GM12878 (cell line): ENCODE data around the gene XRCC4. TPM values are rescaled to one million over a fixed set of nuclear protein-coding genes. Genes with fewer than 3 reads are reported as not detected.

Source experiments
- ATAC-seq: fragments of 200-7000 bp; cut with Tn5 transposase; 3 replicates; pipeline ENCODE4 v1.9.1; 2020; ENCODE audit warnings: mild to moderate bottlenecking, moderate library complexity
- BruUV-seq: library from RNA; stranded (reverse); fragments of 400-500 nt; replicated peaks from 2 replicates; lab custom pipeline; 2021; lab: Mats Ljungman, UMichigan
- CTCF ChIA-PET: fragments of 300-600 bp; sonication (Branson Sonifier 250); formaldehyde crosslinking; extraction: SDS; loops from one replicate; lab custom pipeline; 2021; ENCODE audit warnings: inconsistent platforms; lab: Yijun Ruan, JAX
- POLR2A ChIA-PET: fragments of 350-600 bp; formaldehyde crosslinking; extraction: SDS; loops from one replicate; lab custom pipeline; 2021; ENCODE audit warnings: inconsistent platforms; lab: Charles Lee
- RAD21 ChIA-PET: fragments of 300-600 bp; sonication (Branson Sonifier 250); formaldehyde crosslinking; loops from one replicate; lab custom pipeline; 2023; ENCODE audit warnings: antibody characterized with exemption; ENCODE audit not compliant: unreplicated experiment; lab: Charles Lee
- SMC1A ChIA-PET: fragments of 300-600 bp; sonication (Branson Sonifier 250); formaldehyde crosslinking; loops from one replicate; lab custom pipeline; 2023; ENCODE audit not compliant: unreplicated experiment, uncharacterized antibody; lab: Charles Lee
- DNase-seq: peaks from one replicate; pipeline ENCODE4 v3.0.0-alpha.2; 2011; ENCODE audit warnings: low read depth, low spot score
- FAIRE-seq: peaks from 3 replicates; lab custom pipeline; 2011; peaks lifted over from hg19 to GRCh38; lab: Jason Lieb, UNC
- H2AFZ ChIP-seq: 2 replicates; pipeline ENCODE4 v1.6.0; 2011; ENCODE audit warnings: low read depth, low read length, control low read depth; ENCODE audit not compliant: control insufficient read depth
- H3K27ac ChIP-seq: 2 replicates; pipeline ENCODE4 v1.5.1; 2011; ENCODE audit warnings: control low read depth; ENCODE audit not compliant: control insufficient read depth, insufficient read depth
- H3K27me3 ChIP-seq, 2 experiments: replicated peaks in 1 of 2; 2 replicates each; pipeline versions ENCODE4 v1.6.0 to v1.6.1; 2011; ENCODE audit warnings: low read length in 1 of 2; ENCODE audit not compliant: control insufficient read depth in 2 of 2, insufficient read depth in 2 of 2
- H3K36me3 ChIP-seq, 2 experiments: 2 replicates each; pipeline ENCODE4 v1.5.1; 2011; ENCODE audit warnings: low read length in 1 of 2; ENCODE audit not compliant: control insufficient read depth in 2 of 2, insufficient read depth in 2 of 2
- H3K4me1 ChIP-seq: 2 replicates; pipeline ENCODE4 v1.6.1; 2011; ENCODE audit warnings: mild to moderate bottlenecking, low read length, moderate library complexity, mixed read lengths; ENCODE audit not compliant: control insufficient read depth, insufficient read depth
- H3K4me2 ChIP-seq: 2 replicates; pipeline ENCODE4 v1.6.0; 2011; ENCODE audit warnings: control low read depth; ENCODE audit not compliant: control insufficient read depth, insufficient read depth
- H3K4me3 ChIP-seq: fragments of 200-600 bp; sonication (generic); 2 replicates; pipeline ENCODE4 v1.5.1; 2016
- H3K79me2 ChIP-seq: 2 replicates; pipeline ENCODE4 v1.6.0; 2011; ENCODE audit warnings: low read length; ENCODE audit not compliant: control insufficient read depth, insufficient read depth
- H3K9ac ChIP-seq: 2 replicates; pipeline ENCODE4 v1.8.0; 2011; ENCODE audit warnings: low read length, control low read depth, mixed read lengths; ENCODE audit not compliant: control insufficient read depth, insufficient read depth
- H3K9me3 ChIP-seq: replicated peaks from 3 replicates; pipeline ENCODE4 v1.5.1; 2011; ENCODE audit warnings: mild to moderate bottlenecking, low read length; ENCODE audit not compliant: control insufficient read depth, insufficient read depth
- H4K20me1 ChIP-seq: 2 replicates; pipeline ENCODE4 v1.6.0; 2011; ENCODE audit not compliant: control insufficient read depth, insufficient read depth
- NFYA ChIP-seq: IDR thresholded peaks from 2 replicates; pipeline ENCODE4 v1.6.1; 2011; ENCODE audit warnings: low read depth, mild to moderate bottlenecking, low read length, improper control_type of control experiment, borderline replicate concordance
- RELA ChIP-seq: fragments of 450-650 bp; IDR thresholded peaks from 2 replicates; pipeline ENCODE4 v1.8.0; 2014; ENCODE audit warnings: borderline replicate concordance; ENCODE audit not compliant: partially characterized antibody
- SMAD5 ChIP-seq: IDR thresholded peaks from 2 replicates; pipeline ENCODE4 v1.6.1; 2016; ENCODE audit warnings: antibody characterized with exemption, low read depth
- WGBS: methylation state at CpG from one replicate; pipeline ENCODE4 v1.1.6; 2016; ENCODE audit warnings: low lambda C conversion rate; ENCODE audit not compliant: insufficient replicate concordance, insufficient coverage; ENCODE audit errors: missing lambda C conversion rate; 5-methylcytosine and 5-hydroxymethylcytosine counted together
- in situ Hi-C: fragments of 300-500 bp; cut with MboI; formaldehyde crosslinking; loops from 9 replicates; pipeline ENCODE4 v1.14.3; 2018; ENCODE audit warnings: mixed read lengths
- intact Hi-C: fragments of 100-400 bp; cut with micrococcal nuclease; formaldehyde crosslinking; loops from one replicate; pipeline ENCODE4 v1.14.2; 2022; ENCODE audit not compliant: unreplicated experiment
- polyA plus RNA-seq, 11 experiments: library from polyadenylated mRNA; depleted of rRNA in 4 of 11; unstranded in 6 of 11; stranded (reverse) in 5 of 11; fragments of >200 nt; fragmentation: Nextera tagmentation in 4 of 11; fragmentation: Illumina TruSeq in 1 of 11; extraction: Ambion mirVana in 4 of 11; extraction: Trizol in 1 of 11; gene quantifications; 1 replicate in 1 of 11; 2 replicates in 10 of 11; pipeline versions ENCODE4 v1.2.1 to v1.2.3, GENCODE V29; 2011 to 2016; ENCODE audit warnings: inconsistent platforms in 2 of 11, missing spikeins in 2 of 11, low read depth in 1 of 11
- total RNA-seq, 4 experiments: library from RNA; depleted of rRNA in 3 of 4; stranded (reverse); fragments of >200 nt in 3 of 4; fragmentation: Illumina TruSeq in 1 of 4; extraction: Trizol in 1 of 4; gene quantifications; 2 replicates each; pipeline versions ENCODE4 v1.2.1 to v1.2.3, GENCODE V29; 2013 to 2021
- TF ChIP-seq, protein P1 (sequence below): fragments of 450-650 bp; IDR thresholded peaks from 2 replicates; pipeline ENCODE4 v1.6.1; 2016; ENCODE audit warnings: mild to moderate bottlenecking, moderate library complexity, borderline replicate concordance
- TF ChIP-seq, protein P2 (sequence below): fragments of 150-350 bp; IDR thresholded peaks from 2 replicates; pipeline ENCODE4 v1.6.1; 2016; ENCODE audit warnings: low read depth, low read length

The XRCC4 gene
- total and polyA plus RNA-seq, 10 of the 15 experiments (the other 5 are each of a cell fraction or from before 2014, with no cell fraction given) = 12.1 to 53.6 (median 25.8) TPM

DNA sequence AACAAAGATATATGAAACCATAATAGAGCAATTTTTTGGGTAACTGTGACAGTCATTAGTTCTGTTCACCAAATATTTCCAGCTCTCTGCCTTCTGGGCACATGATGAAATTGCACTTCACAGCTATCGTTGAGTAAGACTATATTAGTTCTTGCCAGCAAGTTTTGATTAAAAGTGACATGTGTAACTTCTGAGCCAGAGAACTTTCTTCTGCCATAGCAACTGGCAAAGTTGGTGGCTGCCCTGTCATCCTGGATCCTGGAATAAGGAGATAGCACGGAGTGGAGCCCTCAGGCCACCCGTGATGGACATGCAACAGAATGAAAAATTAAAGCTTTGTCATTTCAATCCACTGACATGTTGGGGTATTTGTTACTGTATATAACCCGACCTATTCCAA, 199.8 kb downstream of the XRCC4 start:
- BruUV-seq = no TSS peak
- in situ Hi-C loops = no loop called here
- no peak overlapping the region for H3K9ac ChIP-seq

More for the DNA sequence above, 199.8 kb downstream of the XRCC4 start:
- Histone ChIP-seq H3K36me3 (no peaks in the 10 kb centered on the region), H3K4me3 (no peak overlapping the region), H3K4me2 (no peak overlapping the region), H3K27me3 (no peaks in the 10 kb centered on the region), H3K4me1 (no peaks in the 10 kb centered on the region), H3K27ac (no peak overlapping the region), H3K9me3 (no peaks in the 10 kb centered on the region), H2AFZ (no peak overlapping the region), H4K20me1 (no peaks in the 10 kb centered on the region), H3K79me2 (no peaks in the 10 kb centered on the region)
- RAD21 ChIA-PET = interaction anchor here (1.0 kb wide), 2 partner anchors 9 to 63 kb away, joined by 3 read pairs; no protein-coding TSS in a partner anchor
- intact Hi-C loops = no loop called here
- DNase-seq (no peak), FAIRE-seq (no peak), ATAC-seq (no peak)
- TF ChIP-seq NFYA = no peak
- TF ChIP-seq, protein P1, sequence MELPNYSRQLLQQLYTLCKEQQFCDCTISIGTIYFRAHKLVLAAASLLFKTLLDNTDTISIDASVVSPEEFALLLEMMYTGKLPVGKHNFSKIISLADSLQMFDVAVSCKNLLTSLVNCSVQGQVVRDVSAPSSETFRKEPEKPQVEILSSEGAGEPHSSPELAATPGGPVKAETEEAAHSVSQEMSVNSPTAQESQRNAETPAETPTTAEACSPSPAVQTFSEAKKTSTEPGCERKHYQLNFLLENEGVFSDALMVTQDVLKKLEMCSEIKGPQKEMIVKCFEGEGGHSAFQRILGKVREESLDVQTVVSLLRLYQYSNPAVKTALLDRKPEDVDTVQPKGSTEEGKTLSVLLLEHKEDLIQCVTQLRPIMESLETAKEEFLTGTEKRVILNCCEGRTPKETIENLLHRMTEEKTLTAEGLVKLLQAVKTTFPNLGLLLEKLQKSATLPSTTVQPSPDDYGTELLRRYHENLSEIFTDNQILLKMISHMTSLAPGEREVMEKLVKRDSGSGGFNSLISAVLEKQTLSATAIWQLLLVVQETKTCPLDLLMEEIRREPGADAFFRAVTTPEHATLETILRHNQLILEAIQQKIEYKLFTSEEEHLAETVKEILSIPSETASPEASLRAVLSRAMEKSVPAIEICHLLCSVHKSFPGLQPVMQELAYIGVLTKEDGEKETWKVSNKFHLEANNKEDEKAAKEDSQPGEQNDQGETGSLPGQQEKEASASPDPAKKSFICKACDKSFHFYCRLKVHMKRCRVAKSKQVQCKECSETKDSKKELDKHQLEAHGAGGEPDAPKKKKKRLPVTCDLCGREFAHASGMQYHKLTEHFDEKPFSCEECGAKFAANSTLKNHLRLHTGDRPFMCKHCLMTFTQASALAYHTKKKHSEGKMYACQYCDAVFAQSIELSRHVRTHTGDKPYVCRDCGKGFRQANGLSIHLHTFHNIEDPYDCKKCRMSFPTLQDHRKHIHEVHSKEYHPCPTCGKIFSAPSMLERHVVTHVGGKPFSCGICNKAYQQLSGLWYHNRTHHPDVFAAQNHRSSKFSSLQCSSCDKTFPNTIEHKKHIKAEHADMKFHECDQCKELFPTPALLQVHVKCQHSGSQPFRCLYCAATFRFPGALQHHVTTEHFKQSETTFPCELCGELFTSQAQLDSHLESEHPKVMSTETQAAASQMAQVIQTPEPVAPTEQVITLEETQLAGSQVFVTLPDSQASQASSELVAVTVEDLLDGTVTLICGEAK = no peak
- no peak for TF ChIP-seq RELA
- TF ChIP-seq, protein P2, sequence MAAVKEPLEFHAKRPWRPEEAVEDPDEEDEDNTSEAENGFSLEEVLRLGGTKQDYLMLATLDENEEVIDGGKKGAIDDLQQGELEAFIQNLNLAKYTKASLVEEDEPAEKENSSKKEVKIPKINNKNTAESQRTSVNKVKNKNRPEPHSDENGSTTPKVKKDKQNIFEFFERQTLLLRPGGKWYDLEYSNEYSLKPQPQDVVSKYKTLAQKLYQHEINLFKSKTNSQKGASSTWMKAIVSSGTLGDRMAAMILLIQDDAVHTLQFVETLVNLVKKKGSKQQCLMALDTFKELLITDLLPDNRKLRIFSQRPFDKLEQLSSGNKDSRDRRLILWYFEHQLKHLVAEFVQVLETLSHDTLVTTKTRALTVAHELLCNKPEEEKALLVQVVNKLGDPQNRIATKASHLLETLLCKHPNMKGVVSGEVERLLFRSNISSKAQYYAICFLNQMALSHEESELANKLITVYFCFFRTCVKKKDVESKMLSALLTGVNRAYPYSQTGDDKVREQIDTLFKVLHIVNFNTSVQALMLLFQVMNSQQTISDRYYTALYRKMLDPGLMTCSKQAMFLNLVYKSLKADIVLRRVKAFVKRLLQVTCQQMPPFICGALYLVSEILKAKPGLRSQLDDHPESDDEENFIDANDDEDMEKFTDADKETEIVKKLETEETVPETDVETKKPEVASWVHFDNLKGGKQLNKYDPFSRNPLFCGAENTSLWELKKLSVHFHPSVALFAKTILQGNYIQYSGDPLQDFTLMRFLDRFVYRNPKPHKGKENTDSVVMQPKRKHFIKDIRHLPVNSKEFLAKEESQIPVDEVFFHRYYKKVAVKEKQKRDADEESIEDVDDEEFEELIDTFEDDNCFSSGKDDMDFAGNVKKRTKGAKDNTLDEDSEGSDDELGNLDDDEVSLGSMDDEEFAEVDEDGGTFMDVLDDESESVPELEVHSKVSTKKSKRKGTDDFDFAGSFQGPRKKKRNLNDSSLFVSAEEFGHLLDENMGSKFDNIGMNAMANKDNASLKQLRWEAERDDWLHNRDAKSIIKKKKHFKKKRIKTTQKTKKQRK = no peak
- TF ChIP-seq SMAD5 = no peak
- 58% methylated on average over 4 of the region's 4 CpGs for WGBS
- CTCF ChIA-PET = interaction anchor here (1.0 kb wide), 1 partner anchor 87 kb away, joined by 3 read pairs; no protein-coding TSS in a partner anchor
- POLR2A ChIA-PET = no interaction called here
- SMC1A ChIA-PET = interaction anchor here (0.7 to 1.5 kb wide), 4 partner anchors 9 to 51 kb away, joined by 3 to 5 read pairs (median 4); no protein-coding TSS in a partner anchor
